Activated CD4-positive, alpha-beta memory T cell treated with anti-CD3 and anti-CD28 coated beads, Interleukin-2, amount 10 ng/mL, durations not matched to agents 7 days and 5 days (primary cell): Measurements from ENCODE around the gene TMPRSS3. TPM values are rescaled to one million over a fixed set of nuclear protein-coding genes. Genes with fewer than 3 reads are reported as not detected.

Source experiments
- CTCF ChIA-PET: fragments of 350-600 bp; sonication (Branson Sonifier 250); formaldehyde crosslinking; loops from one replicate; lab custom pipeline; 2021; ENCODE audit warnings: antibody characterized with exemption, inconsistent platforms; lab: Charles Lee
- POLR2A ChIA-PET: fragments of 350-600 bp; sonication (Branson Sonifier 250); formaldehyde crosslinking; loops from one replicate; lab custom pipeline; 2021; ENCODE audit warnings: antibody characterized with exemption; lab: Charles Lee
- DNase-seq: peaks from one replicate; pipeline ENCODE4 v3.0.0-alpha.2; 2020
- H3K27ac Mint-ChIP-seq: one replicate; pipeline ENCODE4 v1.8.0; 2021; ENCODE audit warnings: mild to moderate bottlenecking, mixed read lengths
- H3K27me3 Mint-ChIP-seq: one replicate; pipeline ENCODE4 v1.8.0; 2021; ENCODE audit warnings: mixed read lengths
- H3K36me3 Mint-ChIP-seq: one replicate; pipeline ENCODE4 v1.8.0; 2021; ENCODE audit warnings: low read depth, mixed read lengths
- H3K4me1 Mint-ChIP-seq: one replicate; pipeline ENCODE4 v1.8.0; 2021; ENCODE audit warnings: mixed read lengths
- H3K4me3 Mint-ChIP-seq: one replicate; pipeline ENCODE4 v1.8.0; 2021; ENCODE audit warnings: mild to moderate bottlenecking, mixed read lengths
- H3K9me3 Mint-ChIP-seq: one replicate; pipeline ENCODE4 v1.8.0; 2021; ENCODE audit warnings: mixed read lengths
- total RNA-seq, 2 experiments: library from RNA; stranded (reverse); gene quantifications; one replicate each; pipeline ENCODE4 v1.2.3, GENCODE V29; 2021

Gene TMPRSS3
- total RNA-seq, 2 experiments from 2014 or later: 24.6 to 24.8 TPM

DNA sequence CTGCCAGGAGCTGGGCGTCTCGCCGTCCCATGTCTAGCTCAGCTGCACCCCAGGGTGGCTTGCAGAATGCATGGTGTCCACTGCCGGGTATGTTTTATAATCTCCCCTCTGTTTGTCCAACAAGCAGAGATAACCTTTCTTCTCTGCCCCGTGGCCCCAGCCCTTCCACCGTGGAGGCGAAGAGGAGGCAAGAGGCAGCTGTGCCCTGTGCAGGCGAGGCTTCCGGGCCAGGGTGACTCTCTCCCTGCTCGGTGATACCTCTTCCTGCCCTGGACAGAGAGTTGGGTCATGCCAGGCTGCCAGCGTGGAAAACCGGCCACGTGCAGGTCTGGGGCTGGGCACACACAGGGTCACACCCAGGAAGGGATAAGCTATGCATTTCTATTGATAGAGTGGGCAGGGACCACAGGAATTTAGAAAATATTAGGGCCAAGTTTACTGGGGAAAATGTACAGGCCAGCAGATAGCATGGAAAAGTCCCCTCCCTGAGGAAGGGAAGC is 44.9 kb downstream of the TMPRSS3 start, which contains the start of gene TFF2:
Gene TFF2, minus strand, starts transcription at position 68 of the 500 bp plus-strand sequence. Its CDS starts 37 bp downstream, at position 31.
- ChIA-PET POLR2A (no interaction called here), CTCF (no interaction called here)
- DNase-seq: no peak
- no peak within 1 kb of the TSS for H3K4me3 Mint-ChIP-seq
- peaks cover 19% of the 10 kb centered on the region for H3K27me3 Mint-ChIP-seq
- H3K4me1 Mint-ChIP-seq: no peaks in the 10 kb centered on the region
- H3K36me3 Mint-ChIP-seq: peaks cover 6% of the 10 kb centered on the region
- H3K9me3 Mint-ChIP-seq: peaks cover 13% of the 10 kb centered on the region
- H3K27ac Mint-ChIP-seq: no peak within 1 kb of the TSS

- H3K4me1 Mint-ChIP-seq: no peaks in the 10 kb centered on the region
- no peak overlapping the region for H3K4me3 Mint-ChIP-seq
- peaks cover 6% of the 10 kb centered on the region for H3K36me3 Mint-ChIP-seq
- no peak for DNase-seq
- peaks cover 10% of the 10 kb centered on the region for H3K9me3 Mint-ChIP-seq
- POLR2A ChIA-PET: no interaction called here
- CTCF ChIA-PET: no interaction called here
- H3K27me3 Mint-ChIP-seq: peaks cover 15% of the 10 kb centered on the region
- no peak overlapping the region for H3K27ac Mint-ChIP-seq
Measured at GRCh38 chr21:42350318-42350910, 45.4 kb downstream of the TMPRSS3 start.

DNA sequence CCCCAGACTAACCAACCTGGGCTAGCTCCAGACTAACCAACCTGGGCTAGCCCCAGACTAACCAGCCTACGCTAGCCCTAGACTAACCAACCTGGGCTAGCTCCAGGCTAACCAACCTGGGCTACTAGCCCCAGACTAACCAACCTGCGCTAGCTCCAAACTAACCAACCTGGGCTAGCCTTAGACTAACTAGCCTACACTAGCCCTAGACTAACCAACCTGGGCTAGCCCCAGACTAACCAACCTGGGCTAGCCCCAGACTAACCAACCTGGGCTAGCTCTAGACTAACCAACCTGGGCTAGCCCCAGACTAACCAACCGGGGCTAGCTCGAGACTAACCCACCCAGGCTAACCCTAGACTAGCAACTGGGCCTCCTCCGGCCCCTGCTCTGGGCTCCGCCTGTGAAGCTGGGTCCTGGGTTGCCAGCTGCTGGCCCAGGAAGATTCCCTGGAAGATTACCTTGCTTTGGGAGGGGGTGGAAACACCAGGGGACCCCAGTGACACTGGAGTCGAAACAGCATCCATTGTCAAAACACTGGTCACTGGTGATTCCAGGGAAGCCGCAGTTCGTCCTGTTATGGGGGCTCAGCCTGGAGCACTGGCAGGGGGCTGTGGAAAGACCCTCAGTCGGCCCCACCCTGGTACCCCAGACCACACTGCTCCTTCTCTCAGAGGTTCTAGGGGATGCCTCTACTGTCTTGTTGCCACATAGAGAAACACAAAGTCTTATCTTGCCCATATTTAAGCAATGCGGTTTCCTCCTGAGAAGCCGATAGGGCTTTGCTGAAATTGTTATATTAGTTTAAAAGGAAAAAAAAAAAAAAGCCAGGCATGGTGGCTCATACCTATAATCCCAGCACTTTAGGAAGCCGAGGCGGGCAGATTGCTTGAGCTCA is 46.2 kb downstream of the TMPRSS3 start:
- Mint-ChIP-seq H3K27me3 (peaks cover 13% of the 10 kb centered on the region), H3K4me1 (no peaks in the 10 kb centered on the region), H3K36me3 (peaks cover 6% of the 10 kb centered on the region), H3K9me3 (peaks cover 7% of the 10 kb centered on the region), H3K27ac (no peak overlapping the region), H3K4me3 (no peak overlapping the region)
- ChIA-PET CTCF (no interaction called here), POLR2A (no interaction called here)
- DNase-seq: no peak

DNA sequence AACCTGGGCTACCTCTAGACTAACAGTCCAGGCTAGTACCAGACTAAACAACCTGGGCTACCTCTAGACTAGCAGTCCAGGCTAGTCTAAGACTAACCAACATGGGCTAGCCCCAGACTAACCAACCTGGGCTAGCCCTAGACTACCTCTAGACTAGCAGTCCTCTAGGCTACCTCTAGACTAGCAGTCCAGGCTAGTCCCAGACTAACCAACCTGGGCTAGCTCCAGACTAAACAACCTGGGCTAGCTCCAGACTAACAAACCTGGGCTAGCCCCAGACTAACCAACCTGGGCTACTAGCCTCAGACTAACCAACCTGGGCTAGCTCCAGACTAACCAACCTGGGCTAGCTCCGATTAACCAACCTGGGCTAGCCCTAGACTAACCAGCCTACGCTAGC is 47.1 kb downstream of the TMPRSS3 start:
- ChIA-PET POLR2A (no interaction called here), CTCF (no interaction called here)
- no peak overlapping the region for H3K27ac Mint-ChIP-seq
- peaks cover 9% of the 10 kb centered on the region for H3K27me3 Mint-ChIP-seq
- no peaks in the 10 kb centered on the region for H3K4me1 Mint-ChIP-seq
- peaks cover 4% of the 10 kb centered on the region for H3K9me3 Mint-ChIP-seq
- DNase-seq: no peak
- no peak overlapping the region for H3K4me3 Mint-ChIP-seq
- peaks cover 5% of the 10 kb centered on the region for H3K36me3 Mint-ChIP-seq

DNA sequence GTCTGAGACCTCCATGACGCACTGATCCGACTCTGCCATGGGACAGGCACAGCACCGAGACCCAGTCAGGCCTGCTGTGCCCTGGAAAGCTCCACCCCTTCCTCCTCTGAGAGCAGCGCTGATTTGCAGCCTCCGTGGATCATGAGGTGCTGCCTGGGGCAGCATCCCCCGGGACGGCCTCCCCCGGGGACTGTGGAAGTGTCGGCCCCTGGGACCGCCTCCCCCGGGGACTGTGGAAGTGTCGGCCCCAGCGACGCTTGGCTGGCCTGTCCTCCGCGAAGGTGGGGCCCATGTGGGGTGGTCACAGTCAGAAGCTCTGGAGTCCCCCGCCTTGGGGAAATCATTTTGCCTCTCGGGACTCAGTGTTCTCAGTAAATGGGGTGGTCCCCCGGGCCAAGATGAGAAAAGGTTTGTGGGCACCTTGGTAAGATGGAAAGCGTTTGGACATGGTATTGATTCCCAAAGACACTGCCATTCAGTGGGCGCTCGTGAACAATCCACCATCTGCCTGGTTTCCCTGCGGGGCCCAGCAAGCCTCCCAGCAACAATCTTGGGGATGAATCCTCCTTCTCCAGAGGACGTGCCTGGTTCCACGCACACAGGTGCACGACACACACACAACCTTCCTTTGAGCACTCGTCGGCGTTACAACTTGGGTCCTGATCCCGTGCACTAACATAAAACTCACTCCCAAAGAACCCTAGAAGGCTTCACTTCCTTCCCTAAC is 48.1 kb downstream of the TMPRSS3 start:
- ChIA-PET CTCF (no interaction called here), POLR2A (no interaction called here)
- no peak overlapping the region for H3K27ac Mint-ChIP-seq
- no peaks in the 10 kb centered on the region for H3K4me1 Mint-ChIP-seq
- H3K27me3 Mint-ChIP-seq: no peaks in the 10 kb centered on the region
- no peaks in the 10 kb centered on the region for H3K36me3 Mint-ChIP-seq
- no peak overlapping the region for H3K4me3 Mint-ChIP-seq
- no peaks in the 10 kb centered on the region for H3K9me3 Mint-ChIP-seq
- DNase-seq: no peak

DNA sequence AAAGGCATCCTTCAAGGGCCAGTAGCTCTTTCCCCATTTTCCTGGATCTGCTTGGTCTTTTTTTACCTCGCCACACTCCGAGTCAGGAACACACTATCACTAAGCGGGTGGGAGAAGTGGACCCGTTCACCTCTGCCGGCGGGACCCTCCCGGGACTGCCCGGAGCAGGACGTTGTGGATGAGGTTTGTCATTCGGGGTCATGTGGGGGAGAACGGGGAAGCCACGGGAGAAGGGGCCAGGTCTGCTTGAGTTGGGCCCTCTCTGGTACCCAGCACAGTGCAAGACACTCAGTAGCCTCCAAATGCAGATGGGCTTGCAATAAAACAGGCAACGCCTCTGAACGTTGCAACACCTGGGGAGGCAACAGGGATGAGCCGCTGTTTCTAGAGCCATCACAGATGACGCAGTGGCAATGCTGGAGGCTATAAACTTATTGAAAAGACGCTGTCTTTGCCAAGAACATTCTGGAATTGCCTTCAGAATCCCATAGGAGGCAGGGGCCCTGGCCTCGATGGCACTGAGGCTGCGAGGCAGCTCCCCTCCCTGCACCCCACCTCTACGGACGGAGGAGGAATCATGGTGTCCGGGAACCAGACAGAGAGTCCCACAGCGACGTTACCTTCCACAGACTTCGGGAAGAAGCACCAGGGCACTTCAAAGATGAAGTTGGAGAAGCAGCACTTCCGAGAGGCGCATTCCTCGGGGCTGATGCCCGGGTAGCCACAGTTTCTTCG is 48.8 kb downstream of the TMPRSS3 start:
- no peaks in the 10 kb centered on the region for H3K9me3 Mint-ChIP-seq
- H3K27ac Mint-ChIP-seq: no peak overlapping the region
- H3K4me1 Mint-ChIP-seq: no peaks in the 10 kb centered on the region
- no peaks in the 10 kb centered on the region for H3K27me3 Mint-ChIP-seq
- DNase-seq: peak; percentile 7
- POLR2A ChIA-PET: no interaction called here
- no peaks in the 10 kb centered on the region for H3K36me3 Mint-ChIP-seq
- no peak overlapping the region for H3K4me3 Mint-ChIP-seq
- CTCF ChIA-PET: no interaction called here

- Mint-ChIP-seq H3K4me1 (no peaks in the 10 kb centered on the region), H3K27ac (no peak overlapping the region), H3K27me3 (no peaks in the 10 kb centered on the region), H3K36me3 (no peaks in the 10 kb centered on the region), H3K4me3 (no peak overlapping the region), H3K9me3 (no peaks in the 10 kb centered on the region)
- no peak for DNase-seq
- POLR2A ChIA-PET: no interaction called here
- CTCF ChIA-PET: no interaction called here
Measured at GRCh38 chr21:42346441-42346840, 49.4 kb downstream of the TMPRSS3 start.

- Mint-ChIP-seq H3K36me3 (no peaks in the 10 kb centered on the region), H3K4me1 (no peaks in the 10 kb centered on the region), H3K27me3 (no peaks in the 10 kb centered on the region), H3K4me3 (no peak overlapping the region), H3K27ac (no peak overlapping the region), H3K9me3 (no peaks in the 10 kb centered on the region)
- peak; percentile 8 for DNase-seq
- CTCF ChIA-PET: interaction anchor here (0.7 kb wide), 1 partner anchor 124 kb away, joined by 3 read pairs; no protein-coding TSS in a partner anchor
- POLR2A ChIA-PET: no interaction called here
Measured at GRCh38 chr21:42344631-42345030, 51.2 kb downstream of the TMPRSS3 start.

GRCh38 chr21:42343963-42344510 is 51.8 kb downstream of the TMPRSS3 start:
- Mint-ChIP-seq H3K9me3 (no peaks in the 10 kb centered on the region), H3K4me1 (peaks cover 4% of the 10 kb centered on the region), H3K27ac (no peak overlapping the region), H3K27me3 (no peaks in the 10 kb centered on the region), H3K4me3 (no peak overlapping the region), H3K36me3 (no peaks in the 10 kb centered on the region)
- peak; percentile 11 for DNase-seq
- POLR2A ChIA-PET: no interaction called here
- CTCF ChIA-PET: interaction anchor here (0.7 kb wide), 1 partner anchor 124 kb away, joined by 3 read pairs; no protein-coding TSS in a partner anchor

DNA sequence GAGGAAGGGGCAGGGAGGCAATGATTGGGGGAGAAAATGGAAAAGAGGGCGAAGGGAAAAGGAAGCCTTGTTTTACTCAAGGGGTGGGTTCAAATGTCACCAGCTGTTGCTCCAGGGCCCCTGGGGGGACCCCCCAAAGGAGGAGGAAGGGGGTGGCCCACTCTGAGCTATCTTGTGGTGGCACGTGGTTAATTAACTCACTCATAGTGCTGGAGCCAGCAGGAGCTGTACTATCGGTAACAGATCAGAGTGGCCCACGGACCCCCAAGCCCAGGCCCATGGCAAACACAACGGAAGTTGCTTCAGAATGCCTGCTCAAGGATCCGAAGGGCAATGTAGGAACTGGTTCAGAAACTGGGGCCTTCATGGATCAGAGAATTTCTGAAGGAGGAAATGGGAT is 52.3 kb downstream of the TMPRSS3 start:
- no peaks in the 10 kb centered on the region for H3K27me3 Mint-ChIP-seq
- ChIA-PET CTCF (no interaction called here), POLR2A (no interaction called here)
- no peak for DNase-seq
- peaks cover 9% of the 10 kb centered on the region for H3K4me1 Mint-ChIP-seq
- no peak overlapping the region for H3K27ac Mint-ChIP-seq
- H3K4me3 Mint-ChIP-seq: no peak overlapping the region
- no peaks in the 10 kb centered on the region for H3K36me3 Mint-ChIP-seq
- H3K9me3 Mint-ChIP-seq: no peaks in the 10 kb centered on the region

- H3K4me1 Mint-ChIP-seq: peaks cover 13% of the 10 kb centered on the region
- H3K9me3 Mint-ChIP-seq: no peaks in the 10 kb centered on the region
- H3K27me3 Mint-ChIP-seq: no peaks in the 10 kb centered on the region
- ChIA-PET CTCF (interaction anchor here (2.0 kb wide), 1 partner anchor 32 kb away, joined by 4 read pairs; no protein-coding TSS in a partner anchor), POLR2A (no interaction called here)
- no peaks in the 10 kb centered on the region for H3K36me3 Mint-ChIP-seq
- H3K27ac Mint-ChIP-seq: no peak overlapping the region
- no peak overlapping the region for H3K4me3 Mint-ChIP-seq
- no peak for DNase-seq
Measured at GRCh38 chr21:42343101-42343500, 52.8 kb downstream of the TMPRSS3 start.
